Activated naive CD8-positive, alpha-beta T cell (primary cell): ENCODE data around the gene SRP9.

ENCODE experiments used
- H3K27ac Mint-ChIP-seq: one replicate; pipeline ENCODE4 v1.8.0; 2021; ENCODE audit warnings: mixed read lengths
- H3K27me3 Mint-ChIP-seq: one replicate; pipeline ENCODE4 v1.8.0; 2021; ENCODE audit warnings: mixed read lengths
- H3K36me3 Mint-ChIP-seq: one replicate; pipeline ENCODE4 v1.8.0; 2021; ENCODE audit warnings: mixed read lengths
- H3K4me1 Mint-ChIP-seq: one replicate; pipeline ENCODE4 v1.8.0; 2021; ENCODE audit warnings: low read depth, mixed read lengths
- H3K4me3 Mint-ChIP-seq: one replicate; pipeline ENCODE4 v1.8.0; 2021; ENCODE audit warnings: mild to moderate bottlenecking, mixed read lengths
- H3K9me3 Mint-ChIP-seq: one replicate; pipeline ENCODE4 v1.8.0; 2021; ENCODE audit warnings: low read depth, mixed read lengths

Gene SRP9

GRCh38 chr1:225765982-225766674 is 11.5 kb upstream of the SRP9 start:
- peaks cover 1% of the 10 kb centered on the region for H3K27me3 Mint-ChIP-seq
- H3K4me3 Mint-ChIP-seq: no peak overlapping the region
- no peaks in the 10 kb centered on the region for H3K9me3 Mint-ChIP-seq
- no peak overlapping the region for H3K27ac Mint-ChIP-seq
- no peaks in the 10 kb centered on the region for H3K36me3 Mint-ChIP-seq
- H3K4me1 Mint-ChIP-seq: peaks cover 1% of the 10 kb centered on the region

- no peaks in the 10 kb centered on the region for H3K36me3 Mint-ChIP-seq
- no peaks in the 10 kb centered on the region for H3K27me3 Mint-ChIP-seq
- H3K4me3 Mint-ChIP-seq: no peak overlapping the region
These were observed 10.5 kb upstream of the SRP9 start for GRCh38 chr1:225766967-225767633.

GRCh38 chr1:225767634-225768540 is 9.7 kb upstream of the SRP9 start:
- H3K9me3 Mint-ChIP-seq: no peaks in the 10 kb centered on the region
- no peak overlapping the region for H3K4me3 Mint-ChIP-seq
- no peaks in the 10 kb centered on the region for H3K27me3 Mint-ChIP-seq
- no peaks in the 10 kb centered on the region for H3K36me3 Mint-ChIP-seq
- H3K27ac Mint-ChIP-seq: no peak overlapping the region
- peaks cover 2% of the 10 kb centered on the region for H3K4me1 Mint-ChIP-seq

More at GRCh38 chr1:225766967-225767633, 10.5 kb upstream of the SRP9 start:
- Mint-ChIP-seq H3K4me1 (peaks cover 1% of the 10 kb centered on the region), H3K9me3 (no peaks in the 10 kb centered on the region), H3K27ac (no peak overlapping the region)

GRCh38 chr1:225768662-225769426 is 8.8 kb upstream of the SRP9 start:
- H3K4me3 Mint-ChIP-seq: no peak overlapping the region
- no peak overlapping the region for H3K27ac Mint-ChIP-seq
- no peaks in the 10 kb centered on the region for H3K9me3 Mint-ChIP-seq
- H3K36me3 Mint-ChIP-seq: no peaks in the 10 kb centered on the region
- H3K27me3 Mint-ChIP-seq: no peaks in the 10 kb centered on the region
- H3K4me1 Mint-ChIP-seq: peaks cover 10% of the 10 kb centered on the region

- Mint-ChIP-seq H3K4me3 (no peak overlapping the region), H3K27ac (no peak overlapping the region), H3K4me1 (peaks cover 18% of the 10 kb centered on the region), H3K9me3 (no peaks in the 10 kb centered on the region), H3K27me3 (no peaks in the 10 kb centered on the region), H3K36me3 (no peaks in the 10 kb centered on the region)
These were observed 7.9 kb upstream of the SRP9 start for GRCh38 chr1:225769687-225770086.

- Mint-ChIP-seq H3K4me3 (no peak overlapping the region), H3K27ac (no peak overlapping the region), H3K4me1 (peaks cover 21% of the 10 kb centered on the region), H3K9me3 (no peaks in the 10 kb centered on the region), H3K36me3 (peaks cover 2% of the 10 kb centered on the region), H3K27me3 (no peaks in the 10 kb centered on the region)
These were observed 6.9 kb upstream of the SRP9 start for GRCh38 chr1:225770561-225771248.

GRCh38 chr1:225771661-225772322 is 5.8 kb upstream of the SRP9 start:
- peaks cover 2% of the 10 kb centered on the region for H3K36me3 Mint-ChIP-seq
- no peaks in the 10 kb centered on the region for H3K9me3 Mint-ChIP-seq
- no peak overlapping the region for H3K27ac Mint-ChIP-seq
- no peak overlapping the region for H3K4me3 Mint-ChIP-seq
- H3K4me1 Mint-ChIP-seq: peaks cover 21% of the 10 kb centered on the region
- H3K27me3 Mint-ChIP-seq: no peaks in the 10 kb centered on the region

GRCh38 chr1:225772323-225772768 is 5.3 kb upstream of the SRP9 start:
- H3K27me3 Mint-ChIP-seq: no peaks in the 10 kb centered on the region
- H3K4me3 Mint-ChIP-seq: no peak overlapping the region
- H3K27ac Mint-ChIP-seq: no peak overlapping the region
- peaks cover 2% of the 10 kb centered on the region for H3K36me3 Mint-ChIP-seq
- H3K9me3 Mint-ChIP-seq: no peaks in the 10 kb centered on the region
- peaks cover 21% of the 10 kb centered on the region for H3K4me1 Mint-ChIP-seq

- H3K9me3 Mint-ChIP-seq: no peaks in the 10 kb centered on the region
- no peak overlapping the region for H3K4me3 Mint-ChIP-seq
- no peaks in the 10 kb centered on the region for H3K27me3 Mint-ChIP-seq
- H3K36me3 Mint-ChIP-seq: peaks cover 2% of the 10 kb centered on the region
- peaks cover 21% of the 10 kb centered on the region for H3K4me1 Mint-ChIP-seq
- H3K27ac Mint-ChIP-seq: no peak overlapping the region
These were observed 4.8 kb upstream of the SRP9 start for GRCh38 chr1:225772848-225773247.

- H3K36me3 Mint-ChIP-seq: peaks cover 2% of the 10 kb centered on the region
- no peaks in the 10 kb centered on the region for H3K9me3 Mint-ChIP-seq
- H3K4me1 Mint-ChIP-seq: peaks cover 27% of the 10 kb centered on the region
- no peak overlapping the region for H3K4me3 Mint-ChIP-seq
- no peaks in the 10 kb centered on the region for H3K27me3 Mint-ChIP-seq
- no peak overlapping the region for H3K27ac Mint-ChIP-seq
These were observed 3.1 kb upstream of the SRP9 start for GRCh38 chr1:225774281-225775147.

GRCh38 chr1:225776294-225776693 is 1.3 kb upstream of the SRP9 start:
- peaks cover 40% of the 10 kb centered on the region for H3K4me1 Mint-ChIP-seq
- no peaks in the 10 kb centered on the region for H3K9me3 Mint-ChIP-seq
- no peak overlapping the region for H3K27ac Mint-ChIP-seq
- H3K27me3 Mint-ChIP-seq: no peaks in the 10 kb centered on the region
- peaks cover 7% of the 10 kb centered on the region for H3K36me3 Mint-ChIP-seq
- no peak overlapping the region for H3K4me3 Mint-ChIP-seq

GRCh38 chr1:225777058-225777582 is 506 bp upstream of the SRP9 start:
- H3K36me3 Mint-ChIP-seq: peaks cover 7% of the 10 kb centered on the region
- H3K4me3 Mint-ChIP-seq: no peak overlapping the region
- no peaks in the 10 kb centered on the region for H3K9me3 Mint-ChIP-seq
- H3K27ac Mint-ChIP-seq: no peak overlapping the region
- H3K27me3 Mint-ChIP-seq: no peaks in the 10 kb centered on the region
- peaks cover 46% of the 10 kb centered on the region for H3K4me1 Mint-ChIP-seq

- Mint-ChIP-seq H3K9me3 (no peaks in the 10 kb centered on the region), H3K4me3 (no peak overlapping the region), H3K36me3 (peaks cover 7% of the 10 kb centered on the region), H3K27me3 (no peaks in the 10 kb centered on the region), H3K27ac (no peak overlapping the region), H3K4me1 (peaks cover 53% of the 10 kb centered on the region)
These were observed 677 bp downstream of the SRP9 start for GRCh38 chr1:225778337-225778669.
